ENCODE data around the gene ENTHD1.

DNA sequence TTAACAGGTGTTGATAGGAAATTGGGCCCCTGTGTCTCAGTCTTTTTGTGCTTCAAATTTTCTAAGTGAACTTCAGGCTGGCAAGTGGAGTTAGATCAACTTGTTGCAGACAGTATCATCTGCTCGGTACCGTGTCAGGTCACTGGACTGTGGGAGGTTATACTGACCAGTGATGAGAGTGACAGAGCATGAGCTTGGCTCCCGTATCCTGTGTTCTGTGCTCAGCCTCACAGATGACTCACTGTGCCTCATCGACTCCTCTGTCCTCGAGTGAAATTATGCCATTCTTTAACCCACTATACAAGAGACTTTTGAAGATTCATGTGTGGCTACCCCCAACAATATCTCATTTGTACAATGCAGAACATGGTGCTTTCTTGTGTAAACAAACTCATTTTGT, 15.2 kb upstream of the ENTHD1 start:
- TF ChIP-seq EZH2 (IDR thresholded peaks at IDR 0.05; ENCODE audit: borderline replicate concordance, insufficient read depth, low read length, poor library complexity, severe bottlenecking): no peak
- TF ChIP-seq, protein P1, sequence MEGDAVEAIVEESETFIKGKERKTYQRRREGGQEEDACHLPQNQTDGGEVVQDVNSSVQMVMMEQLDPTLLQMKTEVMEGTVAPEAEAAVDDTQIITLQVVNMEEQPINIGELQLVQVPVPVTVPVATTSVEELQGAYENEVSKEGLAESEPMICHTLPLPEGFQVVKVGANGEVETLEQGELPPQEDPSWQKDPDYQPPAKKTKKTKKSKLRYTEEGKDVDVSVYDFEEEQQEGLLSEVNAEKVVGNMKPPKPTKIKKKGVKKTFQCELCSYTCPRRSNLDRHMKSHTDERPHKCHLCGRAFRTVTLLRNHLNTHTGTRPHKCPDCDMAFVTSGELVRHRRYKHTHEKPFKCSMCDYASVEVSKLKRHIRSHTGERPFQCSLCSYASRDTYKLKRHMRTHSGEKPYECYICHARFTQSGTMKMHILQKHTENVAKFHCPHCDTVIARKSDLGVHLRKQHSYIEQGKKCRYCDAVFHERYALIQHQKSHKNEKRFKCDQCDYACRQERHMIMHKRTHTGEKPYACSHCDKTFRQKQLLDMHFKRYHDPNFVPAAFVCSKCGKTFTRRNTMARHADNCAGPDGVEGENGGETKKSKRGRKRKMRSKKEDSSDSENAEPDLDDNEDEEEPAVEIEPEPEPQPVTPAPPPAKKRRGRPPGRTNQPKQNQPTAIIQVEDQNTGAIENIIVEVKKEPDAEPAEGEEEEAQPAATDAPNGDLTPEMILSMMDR (IDR thresholded peaks at IDR 0.05; ENCODE audit: poor library complexity, severe bottlenecking): no peak
